Mucosa of gallbladder (tissue), 1 donor: ENCODE results near the gene CFAP119. TPM values are rescaled to one million over a fixed set of nuclear protein-coding genes. Genes with fewer than 3 reads are reported as not detected.
A peak's percentile ranks its signal among the peaks of the same experiment; 100 is the strongest.

Experiments
- DNase-seq: peaks from one replicate; pipeline ENCODE4 v3.0.0-alpha.2; 2020; ENCODE audit warnings: low spot score
- total RNA-seq: library from RNA; stranded (reverse); gene quantifications from one replicate; pipeline ENCODE4 v1.2.1, GENCODE V29; 2021
- donor health status: DM: no; HTN: no; CAD: no.

CFAP119 gene
- total RNA-seq, 1 donor from 2014 or later = 13.2 TPM

DNA sequence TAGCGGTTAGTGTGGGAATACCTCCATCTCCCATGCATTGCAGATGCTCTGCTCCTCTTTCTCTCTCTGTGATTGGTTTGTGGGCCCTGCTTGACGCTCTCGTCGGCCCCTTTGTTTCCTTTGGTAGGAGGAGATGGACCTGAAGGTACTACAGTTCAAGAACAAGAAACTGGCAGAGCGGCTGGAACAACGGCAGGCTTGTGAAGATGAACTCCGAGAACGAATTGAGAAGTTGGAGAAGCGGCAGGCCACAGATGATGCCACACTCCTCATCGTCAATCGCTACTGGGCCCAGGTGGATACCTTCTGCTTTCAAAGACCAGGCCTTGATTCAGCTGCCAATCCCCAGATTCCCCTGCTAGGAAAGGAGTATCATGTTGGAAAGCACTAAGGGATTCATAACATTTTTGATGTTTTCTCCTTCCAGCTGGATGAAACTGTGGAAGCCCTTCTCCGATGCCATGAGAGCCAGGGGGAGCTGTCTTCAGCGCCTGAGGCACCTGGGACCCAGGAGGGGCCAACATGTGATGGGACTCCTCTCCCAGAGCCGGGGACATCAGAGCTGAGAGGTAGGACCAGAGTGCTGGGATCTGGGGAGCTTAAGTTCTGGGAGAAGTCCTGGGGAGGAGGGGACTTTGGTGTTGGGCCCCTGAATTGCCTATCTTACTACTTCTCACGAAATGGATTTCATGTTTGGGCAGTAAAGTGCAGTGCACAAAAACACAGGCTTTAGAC, 1.3 kb upstream of the CFAP119 start:
- no peak for DNase-seq

DNA sequence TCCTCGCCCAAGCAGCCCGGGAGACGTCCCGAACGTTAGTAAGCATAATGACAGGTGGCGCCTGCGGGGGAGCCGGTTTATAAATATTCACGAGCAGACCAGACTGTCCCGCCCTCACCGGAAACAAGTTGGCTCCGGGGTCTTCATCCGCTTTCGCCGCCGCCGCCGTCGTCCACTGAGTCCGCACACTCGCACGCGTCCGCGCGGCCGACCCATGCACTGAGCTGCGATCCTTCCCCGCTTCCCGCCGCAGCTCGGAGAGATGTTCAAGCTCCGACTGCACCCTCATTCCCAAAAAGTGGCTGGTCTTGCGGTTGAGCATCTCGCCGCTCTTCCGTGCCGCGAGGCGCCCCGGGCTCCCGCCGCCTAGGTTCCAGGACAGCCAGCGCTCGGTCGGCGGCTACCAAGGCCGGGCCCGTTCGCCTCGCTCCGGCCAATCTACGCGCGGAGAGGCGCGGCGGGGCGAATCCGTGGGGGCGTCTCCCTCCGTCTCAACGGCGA, 385 bp downstream of the CFAP119 start:
- no peak for DNase-seq

DNA sequence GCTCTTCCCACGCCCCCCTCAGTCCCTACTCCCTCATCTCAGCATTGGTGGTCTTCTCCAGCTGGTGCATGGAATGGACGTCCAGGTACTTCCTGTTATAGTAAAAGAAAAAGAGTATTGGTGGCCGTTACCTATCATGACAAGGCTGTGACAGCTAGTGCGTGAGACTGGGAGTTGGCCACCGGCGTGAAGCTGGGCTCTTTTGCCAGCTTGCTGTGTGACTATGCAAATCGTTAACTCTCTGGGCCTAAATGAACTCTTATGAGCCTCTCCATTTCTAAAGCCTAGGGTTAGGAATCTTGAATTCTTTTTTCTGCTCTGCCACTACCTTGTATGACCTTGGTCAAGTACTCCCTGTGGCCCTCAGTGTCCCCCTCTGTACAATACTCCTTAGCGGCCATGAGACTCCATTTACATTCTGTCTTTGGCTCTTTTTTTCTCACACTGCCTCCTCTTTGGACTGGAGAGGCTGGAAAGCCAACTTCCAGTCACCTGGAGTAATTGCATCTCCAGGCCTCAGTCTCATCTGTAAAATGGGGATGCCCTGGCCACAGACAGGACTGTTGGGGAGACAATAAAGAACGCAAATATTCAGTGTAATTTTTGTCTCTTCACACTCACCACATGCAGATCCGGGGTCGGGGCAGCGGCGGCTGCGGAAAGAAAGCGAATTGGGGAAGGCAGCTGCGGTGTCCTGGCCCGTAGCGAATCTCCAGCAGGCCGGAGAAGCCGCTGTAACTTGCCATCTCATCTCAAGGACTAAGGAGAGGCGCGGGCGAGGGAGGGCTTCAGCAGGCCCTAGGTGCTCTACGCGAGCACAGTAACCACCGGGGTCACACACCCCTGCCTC, 1.1 kb downstream of the CFAP119 start:
- no peak for DNase-seq

DNA sequence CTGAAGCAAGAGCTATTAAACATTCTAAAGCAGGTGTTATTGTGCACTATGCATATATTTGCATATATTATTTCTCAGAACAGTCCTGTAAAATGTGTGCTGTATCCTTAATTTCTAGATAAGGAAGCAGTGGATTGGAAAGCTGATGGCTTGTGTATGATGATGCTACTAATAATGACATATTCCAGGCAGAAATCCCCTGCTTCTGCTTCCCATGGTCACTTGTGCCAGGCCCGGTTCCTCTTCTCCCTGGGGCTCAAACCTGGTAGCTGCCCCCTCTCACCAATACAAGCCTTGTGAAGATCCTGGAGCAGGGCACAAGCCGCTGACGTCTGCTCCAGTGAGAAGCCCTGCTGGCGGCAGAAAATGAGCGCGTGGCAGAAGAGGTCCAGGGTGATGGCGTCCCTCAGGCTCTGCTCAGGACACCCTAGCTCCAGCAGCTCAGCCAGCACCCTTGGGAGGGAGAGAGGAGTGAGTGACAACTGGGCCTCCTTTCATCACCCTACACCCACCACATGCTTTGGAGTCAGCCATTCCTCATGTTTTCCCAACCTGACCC, 1.8 kb downstream of the CFAP119 start:
- no peak for DNase-seq

DNA sequence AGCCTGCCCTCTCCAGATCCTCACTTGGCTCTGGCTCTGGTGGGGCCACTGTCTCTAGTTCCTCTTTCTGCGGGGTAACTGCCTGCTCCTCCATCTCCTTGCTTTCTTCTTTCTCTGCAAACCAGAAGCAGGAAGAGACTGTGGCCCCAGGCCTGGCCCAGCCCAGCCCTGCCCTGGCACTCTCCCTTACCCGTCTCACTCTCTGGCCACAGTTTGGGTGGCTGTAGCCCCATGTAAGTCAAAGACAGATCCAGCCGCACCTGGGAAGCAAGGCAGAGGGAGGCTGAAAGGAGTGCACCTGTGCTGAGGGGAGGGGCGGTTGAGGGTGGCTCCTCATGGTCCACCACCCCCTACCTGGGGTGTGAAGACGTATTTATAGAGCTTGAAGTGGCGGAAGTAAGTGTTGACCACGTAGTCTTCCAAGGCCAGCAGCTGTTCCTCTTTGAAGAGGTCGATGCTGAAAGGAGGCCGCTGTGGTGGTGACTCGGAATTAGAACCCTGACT, 2.8 kb downstream of the CFAP119 start:
- no peak for DNase-seq

DNA sequence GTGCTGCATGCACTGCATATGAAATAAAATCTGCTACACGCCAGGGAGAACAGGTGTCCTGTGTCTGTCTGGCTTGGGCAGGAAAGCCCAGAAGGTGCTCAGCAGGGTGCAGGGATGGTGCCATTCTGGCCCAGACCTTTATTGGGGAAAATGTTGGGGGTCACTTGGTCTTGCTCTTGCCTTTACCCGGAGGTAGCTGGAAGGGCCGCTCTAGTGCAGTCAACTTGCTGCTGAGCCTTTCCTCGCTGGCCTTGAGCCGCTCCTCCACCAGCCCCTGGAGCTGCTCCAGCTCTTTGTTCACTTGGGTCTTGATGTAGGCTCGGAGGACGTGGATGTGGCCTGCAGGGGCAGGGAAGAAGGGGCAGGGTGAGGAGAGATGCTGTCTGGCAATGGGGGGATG, 4.5 kb downstream of the CFAP119 start:
- DNase-seq = no peak

DNA sequence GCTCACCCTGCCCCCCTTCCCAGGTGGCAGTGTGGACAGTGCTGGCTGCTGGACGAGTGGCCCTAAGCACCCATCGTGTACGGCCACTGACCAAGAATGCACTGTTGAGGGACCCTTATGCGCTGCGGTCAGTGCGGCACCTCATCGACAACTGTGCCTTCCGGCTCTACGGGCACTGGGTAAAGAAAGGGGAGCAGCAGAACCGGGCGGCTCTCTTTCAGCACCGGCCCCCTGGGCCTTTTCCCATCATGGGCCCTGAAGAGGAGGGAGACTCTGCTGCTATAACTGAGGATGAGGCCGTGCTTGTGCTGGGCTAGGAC, 5.1 kb downstream of the CFAP119 start:
- no peak for DNase-seq

DNA sequence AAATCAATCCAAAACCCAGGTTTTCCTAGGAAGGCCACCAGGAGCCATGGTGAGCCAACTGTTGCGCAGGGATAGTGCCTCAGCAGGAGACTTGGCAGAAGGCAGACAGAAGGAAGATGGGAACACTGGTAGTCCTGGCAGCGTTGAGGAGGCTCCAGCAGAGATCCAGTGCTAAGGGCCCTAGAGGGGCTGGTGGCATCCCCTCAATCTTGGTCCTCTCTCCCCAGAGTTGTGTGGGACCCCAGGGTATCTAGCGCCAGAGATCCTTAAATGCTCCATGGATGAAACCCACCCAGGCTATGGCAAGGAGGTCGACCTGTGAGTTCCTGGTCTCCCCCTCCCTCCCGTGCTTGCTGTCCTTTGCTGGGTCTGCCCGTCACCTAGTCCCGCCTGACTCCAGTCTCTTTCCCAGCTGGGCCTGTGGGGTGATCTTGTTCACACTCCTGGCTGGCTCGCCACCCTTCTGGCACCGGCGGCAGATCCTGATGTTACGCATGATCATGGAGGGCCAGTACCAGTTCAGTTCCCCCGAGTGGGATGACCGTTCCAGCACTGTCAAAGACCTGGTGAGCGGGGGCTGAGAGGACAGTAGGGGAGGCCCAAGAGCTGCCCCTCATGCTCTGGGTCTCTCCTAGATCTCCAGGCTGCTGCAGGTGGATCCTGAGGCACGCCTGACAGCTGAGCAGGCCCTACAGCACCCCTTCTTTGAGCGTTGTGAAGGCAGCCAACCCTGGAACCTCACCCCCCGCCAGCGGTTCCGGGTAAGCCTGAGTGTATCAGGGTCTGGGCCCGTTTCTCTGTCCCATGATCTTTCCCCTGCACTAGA, 5.7 kb downstream of the CFAP119 start:
- DNase-seq = no peak

DNA sequence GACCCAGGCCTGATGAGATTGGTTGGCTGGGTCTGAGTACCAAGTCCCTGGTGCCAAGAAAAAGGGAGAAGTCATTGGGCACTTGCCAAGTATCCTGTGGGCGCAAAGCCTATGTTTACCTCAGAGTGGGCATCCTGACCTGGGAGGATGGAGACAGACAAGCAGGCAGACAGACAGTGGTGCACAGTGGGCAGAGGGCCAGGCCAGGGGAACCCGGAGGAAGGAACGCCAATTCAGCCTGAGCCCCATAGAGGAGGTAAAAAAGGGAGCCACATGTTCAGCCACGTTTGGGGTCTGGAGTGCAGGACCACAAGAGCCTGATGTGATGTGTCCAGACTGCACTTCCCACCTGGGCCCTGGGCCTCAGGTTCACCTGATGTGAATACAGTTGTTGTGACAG, 8.3 kb downstream of the CFAP119 start:
- DNase-seq = no peak

DNA sequence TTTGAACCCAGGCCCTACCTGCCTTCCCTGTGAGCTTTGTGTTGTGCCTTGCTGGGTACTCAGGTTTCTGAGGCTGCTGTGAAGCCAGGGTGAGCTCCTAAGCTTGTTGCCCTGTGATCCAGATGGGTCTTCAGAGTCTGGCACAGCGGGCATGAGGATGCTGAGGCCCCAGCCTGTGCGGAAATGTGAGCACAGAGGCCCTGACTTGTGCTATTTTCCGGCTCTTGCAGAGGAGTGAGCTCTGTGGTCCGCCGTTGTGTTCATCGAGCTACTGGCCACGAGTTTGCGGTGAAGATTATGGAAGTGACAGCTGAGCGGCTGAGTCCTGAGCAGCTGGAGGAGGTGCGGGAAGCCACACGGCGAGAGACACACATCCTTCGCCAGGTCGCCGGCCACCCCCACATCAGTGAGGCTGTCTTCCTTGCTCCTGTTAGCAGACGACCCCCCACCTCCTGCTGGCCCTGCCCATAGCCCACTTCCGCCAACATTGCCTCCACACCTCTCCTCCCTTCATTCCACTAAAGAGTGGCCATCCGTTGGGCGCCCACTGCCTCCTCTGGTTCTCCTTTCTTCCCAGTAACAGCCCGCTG, 10.9 kb downstream of the CFAP119 start:
- DNase-seq = no peak

DNA sequence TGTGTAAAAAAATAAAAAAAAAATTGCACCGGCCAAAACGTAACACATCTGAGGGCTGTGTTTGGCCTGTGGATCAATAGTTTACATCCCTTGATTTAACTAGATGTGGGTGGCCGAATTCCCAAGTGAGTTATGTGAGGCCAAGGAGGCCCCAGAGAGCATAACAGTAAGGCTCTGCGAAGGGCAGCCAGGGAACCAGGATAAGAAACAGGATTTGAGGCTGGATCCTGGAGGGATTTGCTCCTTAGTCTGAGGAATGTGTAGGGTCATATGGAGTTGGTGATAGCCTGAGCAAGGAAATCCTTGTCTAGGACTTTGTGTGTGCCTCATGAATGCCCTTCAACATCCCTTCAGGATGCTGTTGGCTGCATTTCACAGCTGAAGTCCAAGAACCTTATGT, 11.7 kb downstream of the CFAP119 start:
- no peak for DNase-seq

DNA sequence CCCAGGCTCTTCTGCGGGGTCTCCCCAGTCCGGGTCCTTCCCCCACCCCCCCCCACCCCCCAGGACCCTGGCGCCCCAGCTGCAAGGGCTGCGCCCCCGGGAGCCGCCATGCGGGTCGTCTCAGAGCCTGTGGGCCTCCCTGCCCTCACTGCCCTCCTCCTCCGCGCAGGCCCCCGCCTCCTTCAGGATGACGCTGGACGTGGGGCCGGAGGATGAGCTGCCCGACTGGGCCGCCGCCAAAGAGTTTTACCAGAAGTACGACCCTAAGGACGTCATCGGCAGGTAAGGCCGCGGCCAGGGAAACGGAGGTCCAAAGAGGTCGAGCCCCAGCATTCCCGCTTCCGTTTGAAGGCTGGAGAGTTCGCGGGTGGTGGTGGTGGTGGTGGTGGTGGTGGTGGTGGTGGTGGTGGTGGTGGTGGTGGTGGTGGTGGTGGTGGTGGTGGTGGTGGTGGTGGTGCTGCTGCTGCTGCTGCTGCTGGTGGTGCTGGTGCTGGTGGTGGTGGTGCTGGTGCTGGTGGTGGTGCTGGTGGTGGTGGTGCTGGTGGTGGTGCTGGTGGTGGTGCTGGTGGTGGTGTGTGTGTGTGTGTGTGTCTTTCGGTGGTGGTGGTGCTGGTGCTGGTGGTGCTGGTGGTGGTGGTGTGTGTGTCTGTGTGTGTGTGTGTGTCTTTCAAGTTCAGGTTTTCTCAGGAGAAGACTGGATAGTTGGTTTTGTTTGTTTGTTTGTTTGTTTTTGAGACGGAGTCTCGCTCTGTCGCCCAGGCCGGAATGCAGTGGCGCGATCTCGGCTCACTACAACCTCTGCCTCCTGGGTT, 13.0 kb downstream of the CFAP119 start:
- no peak for DNase-seq

DNA sequence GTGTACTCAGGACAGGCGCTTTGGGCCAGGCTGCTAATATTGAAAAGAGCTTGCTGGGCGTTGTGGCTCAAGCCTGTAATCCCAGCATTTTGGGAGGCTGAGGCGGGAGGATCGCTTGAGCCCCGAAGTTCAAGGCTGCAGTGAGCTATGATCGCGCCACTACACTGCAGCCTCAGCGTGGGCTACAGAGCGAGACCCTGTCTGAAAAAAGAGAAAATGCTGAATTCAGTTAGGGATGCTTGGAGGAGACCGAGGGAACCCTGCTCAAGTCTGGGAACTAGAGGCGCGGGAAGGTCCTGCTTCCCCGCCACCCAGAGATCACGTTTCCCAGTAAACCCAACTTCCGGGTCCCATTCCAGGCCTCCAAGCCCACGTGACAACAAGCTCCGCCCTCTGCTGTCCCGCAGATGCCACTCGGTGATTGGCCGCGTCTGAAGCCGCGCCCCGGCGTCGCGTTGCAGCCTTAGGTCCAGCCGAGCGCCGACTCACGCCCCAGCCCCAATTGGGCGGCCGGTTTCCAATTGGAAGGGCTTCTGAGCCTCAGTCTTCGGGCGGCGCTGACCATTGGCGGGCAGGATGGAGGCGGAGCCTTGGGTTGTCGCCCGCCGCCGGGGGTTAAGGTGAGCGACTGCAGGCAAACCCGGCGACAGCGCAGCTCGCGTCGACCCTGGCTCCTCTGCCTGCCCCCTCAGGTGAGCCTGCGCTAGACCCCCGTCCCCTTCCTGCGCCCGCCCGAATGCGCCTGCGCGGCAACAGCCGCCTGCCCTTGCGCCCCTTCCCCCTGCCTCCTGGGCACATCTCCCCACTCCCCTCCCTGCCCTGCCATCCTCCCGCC, 13.8 kb downstream of the CFAP119 start, which contains the start of gene PHKG2:
Gene PHKG2 (plus strand): TSS at position 627 of the 835 bp plus-strand sequence. CDS start 396 bp downstream, outside the sequence.
- peak; percentile 99 for DNase-seq

DNA sequence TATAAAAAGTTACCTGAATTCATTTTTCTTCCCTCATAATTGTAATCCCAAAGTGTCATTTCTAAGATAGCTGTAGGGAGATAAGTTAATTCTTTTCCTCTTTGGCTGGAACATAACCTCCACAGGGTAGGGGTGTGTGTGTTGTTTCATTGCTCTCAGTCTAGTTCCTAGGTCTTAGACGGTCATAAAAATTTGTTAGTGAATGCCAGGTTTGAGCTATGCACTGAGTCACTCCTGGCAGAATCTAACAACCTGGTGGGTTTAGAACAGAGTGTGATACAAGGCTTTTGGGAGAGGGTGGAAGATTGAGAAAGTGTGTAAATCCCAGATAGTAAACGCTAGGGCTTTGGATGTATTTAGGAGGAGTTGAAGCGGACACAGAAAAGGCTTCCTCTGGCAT, 14.5 kb downstream of the CFAP119 start:
- DNase-seq = no peak

DNA sequence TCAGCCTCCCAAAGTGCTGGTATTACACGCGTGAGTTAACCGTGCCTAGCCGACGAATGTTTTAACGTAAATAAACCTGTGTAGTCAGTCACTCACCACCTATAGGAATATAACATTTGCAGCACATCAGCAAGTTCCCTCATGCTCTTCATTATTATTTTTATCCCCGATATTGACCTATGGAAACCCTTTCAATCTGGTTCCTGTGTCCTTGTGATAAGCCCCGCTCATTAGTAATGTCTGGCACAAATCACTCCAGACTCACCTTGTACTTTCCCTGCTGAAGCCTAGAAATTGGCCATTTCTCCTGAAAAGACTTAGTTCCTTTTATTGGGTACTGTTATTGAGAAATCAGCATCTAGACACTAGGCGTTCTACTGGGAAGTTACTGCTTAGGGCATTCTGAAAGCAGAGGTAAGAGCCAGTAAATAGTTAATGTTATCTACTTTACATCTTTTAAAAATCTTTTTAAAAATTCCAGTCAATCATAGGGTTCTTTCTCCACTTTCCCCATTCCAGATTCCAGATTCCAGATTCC, 15.2 kb downstream of the CFAP119 start:
- no peak for DNase-seq

DNA sequence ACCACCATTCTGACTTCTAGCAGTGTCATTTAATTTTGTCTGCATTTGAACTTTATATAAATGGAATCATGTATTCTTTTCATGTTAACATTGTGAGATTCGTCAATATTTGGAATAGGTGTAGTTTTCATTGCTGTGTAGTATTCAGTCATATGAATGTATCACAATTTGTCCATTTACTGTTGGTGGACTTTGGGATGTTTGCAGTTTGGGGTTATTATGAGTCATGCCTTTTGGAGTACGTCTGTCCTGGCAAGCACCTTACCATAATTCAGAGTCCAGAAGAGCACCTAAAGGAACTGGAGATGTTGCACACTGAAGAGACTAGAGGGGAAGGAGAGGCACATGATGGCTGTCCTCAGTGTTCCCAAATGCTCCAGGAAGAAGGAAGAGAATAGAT, 16.8 kb downstream of the CFAP119 start:
- no peak for DNase-seq

DNA sequence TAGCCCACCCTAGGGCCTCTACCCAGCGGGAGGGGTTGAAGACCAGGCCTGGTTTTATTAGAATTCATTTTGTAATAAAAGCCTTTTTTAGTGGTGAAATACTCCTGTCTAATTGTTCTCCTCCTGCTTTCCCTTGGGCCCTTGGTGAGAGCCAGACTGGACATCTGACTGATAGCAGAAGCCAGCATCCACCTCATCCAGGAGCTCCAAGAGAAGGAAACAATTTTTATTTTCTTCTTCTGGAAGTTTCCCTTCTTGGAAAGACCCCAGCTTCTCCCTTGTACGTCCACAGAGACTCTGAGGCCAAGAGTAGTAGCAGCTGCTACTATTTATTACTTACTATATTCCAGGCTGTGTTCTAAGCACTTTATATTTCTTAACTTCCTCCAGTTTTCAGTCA, 17.7 kb downstream of the CFAP119 start:
- DNase-seq = no peak

DNA sequence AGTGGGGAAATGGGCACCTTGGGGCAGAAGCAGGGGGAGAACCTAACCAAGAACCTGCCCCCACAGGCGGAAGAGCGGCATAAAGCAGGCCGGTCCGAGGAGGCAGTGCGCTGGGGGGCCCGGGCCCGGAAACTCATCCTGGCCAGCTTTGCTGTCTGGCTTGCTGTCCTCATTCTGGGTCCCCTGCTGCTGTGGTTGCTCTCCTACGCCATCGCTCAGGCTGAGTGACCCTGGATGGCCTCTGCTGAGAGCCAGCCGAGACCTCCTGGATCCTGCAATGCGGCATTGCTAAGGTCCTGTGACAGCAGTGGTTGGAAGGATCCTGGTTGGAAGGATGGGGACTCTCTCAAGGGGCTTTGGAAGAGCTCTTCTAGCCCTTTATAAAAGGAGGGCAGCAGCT, 18.1 kb downstream of the CFAP119 start:
- no peak for DNase-seq

DNA sequence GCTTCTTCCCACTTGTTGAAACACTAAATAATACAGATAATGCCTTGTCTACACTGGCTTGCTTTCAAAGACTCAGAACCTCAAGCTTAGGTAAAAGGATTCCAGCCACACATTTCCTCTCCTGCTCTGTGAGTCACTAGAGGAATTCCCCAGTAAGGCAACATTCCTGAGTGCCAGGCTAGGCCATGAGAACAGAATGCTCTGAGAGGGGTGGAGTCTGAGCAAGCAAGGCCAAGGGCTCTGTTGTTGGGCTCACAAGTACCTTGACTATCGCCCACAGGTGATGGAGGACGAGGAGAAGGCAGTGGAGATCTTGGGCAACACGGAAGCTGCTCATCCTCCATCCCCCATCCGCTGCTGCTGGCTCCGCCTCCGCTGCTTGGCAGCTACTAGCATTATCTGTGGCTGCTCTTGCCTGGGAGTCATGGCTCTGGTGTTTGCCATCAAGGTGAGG, 20.4 kb downstream of the CFAP119 start:
- peak; percentile 80 for DNase-seq
